GM21381 (cell line): ENCODE measurements around the gene FAM171A1.

Experiments used
- ATAC-seq: cut with Tn5 transposase; IDR thresholded peaks from one replicate; pipeline ENCODE4 v1.9.1; 2021; ENCODE audit warnings: mild to moderate bottlenecking, moderate library complexity; ENCODE audit not compliant: unreplicated experiment

Gene FAM171A1

GRCh38 chr10:15181576-15182156 is 189.4 kb downstream of the FAM171A1 start:
- ATAC-seq = no peak

- no peak for ATAC-seq
Measured at GRCh38 chr10:15180736-15181135, 190.4 kb downstream of the FAM171A1 start.

- no peak for ATAC-seq
Measured at GRCh38 chr10:15176269-15176668, 194.8 kb downstream of the FAM171A1 start.

- ATAC-seq = no peak
Measured at GRCh38 chr10:15175587-15175986, 195.5 kb downstream of the FAM171A1 start.

GRCh38 chr10:15172306-15172840 is 198.7 kb downstream of the FAM171A1 start:
- ATAC-seq = no peak

- no peak for ATAC-seq
Measured at GRCh38 chr10:15169555-15170401, 201.3 kb downstream of the FAM171A1 start.

- peak; percentile 39 for ATAC-seq
Measured at GRCh38 chr10:15168786-15169554, 202.1 kb downstream of the FAM171A1 start.

- ATAC-seq = peak; percentile 86
Measured at GRCh38 chr10:15168291-15168785, 202.8 kb downstream of the FAM171A1 start, which contains the start of gene NMT2. Gene NMT2 (minus strand): TSS chr10:15168693. CDS start chr10:15168612, 81 bp downstream.

- peak; percentile 37 for ATAC-seq
Measured at GRCh38 chr10:15167411-15168290, 203.4 kb downstream of the FAM171A1 start.

GRCh38 chr10:15166325-15166724 is 204.8 kb downstream of the FAM171A1 start:
- no peak for ATAC-seq

- ATAC-seq = no peak
Measured at GRCh38 chr10:15163253-15163828, 207.7 kb downstream of the FAM171A1 start.
